Lower leg skin (tissue), 3 donors: Measurements from ENCODE around the gene RAP1GAP2.

Source experiments
- POLR2A ChIP-seq, 2 donors: fragments of 450-650 bp; IDR thresholded peaks; one replicate each; pipeline ENCODE4 v1.6.1; 2016 to 2017; ENCODE audit warnings: antibody characterized with exemption in 2 of 2, mild to moderate bottlenecking in 1 of 2, moderate library complexity in 1 of 2
- TF ChIP-seq, protein P1 (sequence below), 3 donors: fragments of 450-650 bp; IDR thresholded peaks; one replicate each; pipeline ENCODE4 v1.5.1; 2016; ENCODE audit warnings: antibody characterized with exemption in 3 of 3, mild to moderate bottlenecking in 3 of 3, moderate library complexity in 2 of 3

DNA sequence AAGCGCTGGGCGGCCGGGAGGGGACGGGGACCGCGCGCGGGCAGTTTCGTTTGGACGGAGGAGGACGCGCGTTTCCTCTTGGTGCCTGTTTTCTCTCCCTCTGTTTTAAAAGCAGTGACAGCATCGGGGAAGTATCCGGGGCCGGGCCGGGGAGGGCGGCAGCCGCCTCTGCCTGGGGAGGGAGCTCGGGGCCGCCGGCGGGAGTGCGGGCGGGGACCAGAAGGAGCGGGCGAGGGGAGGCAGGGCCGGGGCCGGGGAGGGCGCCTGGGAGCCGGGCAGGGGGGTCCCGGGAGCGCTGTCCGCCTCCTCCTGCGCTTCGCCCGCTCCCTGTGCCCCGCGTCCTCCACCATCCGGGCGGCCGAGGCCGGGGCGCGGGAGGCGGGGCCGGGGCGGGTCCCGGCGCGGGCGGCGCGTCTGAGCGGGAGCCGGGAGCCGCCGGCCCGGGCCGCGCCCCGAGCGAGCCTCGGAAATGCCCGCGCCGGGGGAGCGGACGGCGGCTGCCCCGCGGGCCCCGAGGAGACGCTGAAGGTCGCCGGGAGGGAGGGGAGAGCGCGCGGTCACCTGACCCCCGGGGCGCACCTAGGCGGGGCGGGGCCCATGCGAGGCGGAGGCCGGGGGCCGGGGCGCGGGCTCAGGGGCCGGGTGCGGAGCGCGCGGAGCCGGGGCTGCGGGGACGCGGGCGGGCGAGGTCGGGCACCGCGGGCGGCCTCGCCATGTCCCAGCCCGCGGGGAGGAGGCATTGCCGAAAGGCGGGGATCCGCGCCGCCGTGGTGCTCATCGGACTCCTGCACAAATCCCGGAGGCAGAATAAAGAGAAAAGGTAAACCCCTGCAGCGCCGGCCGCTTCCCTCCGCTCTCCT, 57.3 kb downstream of the RAP1GAP2 start:
- TF ChIP-seq, protein P1, sequence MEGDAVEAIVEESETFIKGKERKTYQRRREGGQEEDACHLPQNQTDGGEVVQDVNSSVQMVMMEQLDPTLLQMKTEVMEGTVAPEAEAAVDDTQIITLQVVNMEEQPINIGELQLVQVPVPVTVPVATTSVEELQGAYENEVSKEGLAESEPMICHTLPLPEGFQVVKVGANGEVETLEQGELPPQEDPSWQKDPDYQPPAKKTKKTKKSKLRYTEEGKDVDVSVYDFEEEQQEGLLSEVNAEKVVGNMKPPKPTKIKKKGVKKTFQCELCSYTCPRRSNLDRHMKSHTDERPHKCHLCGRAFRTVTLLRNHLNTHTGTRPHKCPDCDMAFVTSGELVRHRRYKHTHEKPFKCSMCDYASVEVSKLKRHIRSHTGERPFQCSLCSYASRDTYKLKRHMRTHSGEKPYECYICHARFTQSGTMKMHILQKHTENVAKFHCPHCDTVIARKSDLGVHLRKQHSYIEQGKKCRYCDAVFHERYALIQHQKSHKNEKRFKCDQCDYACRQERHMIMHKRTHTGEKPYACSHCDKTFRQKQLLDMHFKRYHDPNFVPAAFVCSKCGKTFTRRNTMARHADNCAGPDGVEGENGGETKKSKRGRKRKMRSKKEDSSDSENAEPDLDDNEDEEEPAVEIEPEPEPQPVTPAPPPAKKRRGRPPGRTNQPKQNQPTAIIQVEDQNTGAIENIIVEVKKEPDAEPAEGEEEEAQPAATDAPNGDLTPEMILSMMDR (IDR thresholded peaks at IDR 0.05) = no peak
- TF ChIP-seq POLR2A (IDR thresholded peaks at IDR 0.05) = no peak
